Measurements from ENCODE around the gene FAM219A. TPM values are rescaled to one million over a fixed set of nuclear protein-coding genes. Genes with fewer than 3 reads are reported as not detected.

The FAM219A gene
- total and polyA plus RNA-seq, 8 donors, result 4.5 to 9.8 (median 8.2) TPM

DNA sequence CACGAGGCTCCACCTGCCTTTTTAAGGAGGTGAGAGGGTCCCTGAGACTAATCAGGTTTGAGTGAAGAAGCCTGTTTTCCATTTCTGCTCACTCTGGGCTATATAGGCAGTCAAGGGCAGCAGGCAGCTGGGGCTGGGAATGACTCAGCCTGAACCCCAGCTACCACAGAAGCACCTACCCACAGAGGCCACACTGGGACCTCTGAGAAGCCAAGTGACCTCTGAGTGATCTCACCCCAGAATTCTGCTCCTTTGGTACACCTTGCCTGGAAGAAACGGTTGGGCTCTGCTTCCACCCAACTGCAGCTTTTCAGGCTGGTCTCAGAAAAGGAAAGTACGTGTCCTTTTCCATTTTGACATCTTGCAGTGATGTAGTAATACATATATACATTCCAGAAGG lies 6.8 kb downstream of the FAM219A start:
- H3K36me3 ChIP-seq, result no peaks in the 10 kb centered on the region
- no peak overlapping the region for H3K4me3 ChIP-seq
- no peaks in the 10 kb centered on the region for H3K4me1 ChIP-seq
- H3K9me3 ChIP-seq, result no peaks in the 10 kb centered on the region
- intact Hi-C loops (cut with DNase I), result no loop called here
- WGBS, 2 donors, result 68 to 73% methylated on average over 3 of the region's 3 CpGs
- ATAC-seq (no peak), FAIRE-seq (no peak), DNase-seq (no peak)
- H3K27ac ChIP-seq, result no peak overlapping the region
- no peaks in the 10 kb centered on the region for H3K27me3 ChIP-seq
- TF ChIP-seq, protein P1, sequence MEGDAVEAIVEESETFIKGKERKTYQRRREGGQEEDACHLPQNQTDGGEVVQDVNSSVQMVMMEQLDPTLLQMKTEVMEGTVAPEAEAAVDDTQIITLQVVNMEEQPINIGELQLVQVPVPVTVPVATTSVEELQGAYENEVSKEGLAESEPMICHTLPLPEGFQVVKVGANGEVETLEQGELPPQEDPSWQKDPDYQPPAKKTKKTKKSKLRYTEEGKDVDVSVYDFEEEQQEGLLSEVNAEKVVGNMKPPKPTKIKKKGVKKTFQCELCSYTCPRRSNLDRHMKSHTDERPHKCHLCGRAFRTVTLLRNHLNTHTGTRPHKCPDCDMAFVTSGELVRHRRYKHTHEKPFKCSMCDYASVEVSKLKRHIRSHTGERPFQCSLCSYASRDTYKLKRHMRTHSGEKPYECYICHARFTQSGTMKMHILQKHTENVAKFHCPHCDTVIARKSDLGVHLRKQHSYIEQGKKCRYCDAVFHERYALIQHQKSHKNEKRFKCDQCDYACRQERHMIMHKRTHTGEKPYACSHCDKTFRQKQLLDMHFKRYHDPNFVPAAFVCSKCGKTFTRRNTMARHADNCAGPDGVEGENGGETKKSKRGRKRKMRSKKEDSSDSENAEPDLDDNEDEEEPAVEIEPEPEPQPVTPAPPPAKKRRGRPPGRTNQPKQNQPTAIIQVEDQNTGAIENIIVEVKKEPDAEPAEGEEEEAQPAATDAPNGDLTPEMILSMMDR (IDR thresholded peaks at IDR 0.05), result no peak

DNA sequence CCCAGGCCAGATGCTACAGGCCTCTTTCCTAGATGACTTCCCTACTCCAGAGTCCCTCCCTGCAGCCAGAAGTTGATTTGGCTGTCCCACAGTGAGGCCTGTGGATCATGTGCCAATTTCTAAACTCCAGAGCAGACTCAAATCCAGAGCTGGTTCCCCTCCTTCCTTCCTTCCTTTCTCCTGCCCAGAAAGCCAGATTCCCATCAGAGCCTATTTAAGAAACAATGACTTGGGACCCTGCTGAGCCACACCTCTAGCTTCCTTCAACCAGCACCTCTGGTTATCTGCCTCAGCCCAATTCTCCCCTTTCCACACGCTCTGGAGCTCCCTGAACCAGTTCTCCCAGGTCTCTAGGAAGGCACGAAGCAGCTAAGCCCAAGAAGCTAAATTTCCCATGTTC lies 7.2 kb downstream of the FAM219A start:
- intact Hi-C loops (cut with DNase I), result no loop called here
- DNase-seq (no peak), FAIRE-seq (no peak), ATAC-seq (no peak)
- Histone ChIP-seq H3K27me3 (no peaks in the 10 kb centered on the region), H3K27ac (no peak overlapping the region), H3K4me1 (no peaks in the 10 kb centered on the region), H3K4me3 (no peak overlapping the region), H3K36me3 (no peaks in the 10 kb centered on the region), H3K9me3 (no peaks in the 10 kb centered on the region)
- TF ChIP-seq, protein P1 (IDR thresholded peaks at IDR 0.05), result no peak
- 76 to 78% methylated on average over 2 of the region's 2 CpGs for WGBS, 2 donors

DNA sequence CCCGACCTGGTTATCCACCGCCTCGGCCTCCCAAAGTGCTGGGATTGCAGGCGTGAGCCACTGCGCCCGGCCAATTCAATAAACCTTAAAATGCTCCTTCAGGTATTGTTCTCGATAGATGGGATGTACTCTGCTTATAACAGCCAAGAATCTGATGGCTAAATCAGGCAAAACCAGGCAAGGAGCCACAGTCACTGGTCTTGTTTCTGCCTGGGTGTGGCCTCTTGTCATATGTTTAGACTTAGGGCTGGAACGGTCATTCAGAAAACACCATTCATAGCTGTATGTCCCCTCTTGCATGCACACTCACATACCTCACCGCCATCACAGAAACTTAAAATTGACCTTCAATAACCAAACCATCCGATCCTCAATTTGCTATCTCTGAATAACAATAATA lies 7.7 kb downstream of the FAM219A start:
- no peaks in the 10 kb centered on the region for H3K9me3 ChIP-seq
- H3K4me1 ChIP-seq, result no peaks in the 10 kb centered on the region
- DNase-seq (no peak), FAIRE-seq (no peak), ATAC-seq (no peak)
- intact Hi-C loops (cut with DNase I), result no loop called here
- 89 to 91% methylated on average over 10 of the region's 10 CpGs for WGBS, 2 donors
- TF ChIP-seq, protein P1 (IDR thresholded peaks at IDR 0.05), result no peak
- no peak overlapping the region for H3K27ac ChIP-seq
- no peaks in the 10 kb centered on the region for H3K27me3 ChIP-seq
- H3K36me3 ChIP-seq, result no peaks in the 10 kb centered on the region
- H3K4me3 ChIP-seq, result no peak overlapping the region

DNA sequence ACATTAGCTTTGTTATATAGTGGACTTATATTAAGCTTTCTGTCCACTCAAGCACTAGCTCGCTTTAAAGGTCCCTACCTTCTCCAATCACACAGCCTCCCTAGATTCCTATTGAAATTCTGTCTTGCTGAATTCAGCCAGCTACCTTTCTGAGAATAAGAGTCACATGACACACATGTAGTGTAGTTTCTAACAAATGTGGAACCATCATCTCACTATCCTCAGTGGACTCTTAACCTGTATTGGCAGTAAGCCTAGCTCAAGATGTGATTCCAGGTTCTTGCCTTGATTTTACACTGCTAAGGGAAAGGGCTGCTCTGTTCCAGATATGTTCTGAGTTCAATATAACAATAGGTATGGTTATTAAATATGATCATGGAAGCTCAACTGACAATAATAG lies 11.4 kb downstream of the FAM219A start:
- H3K36me3 ChIP-seq, result no peaks in the 10 kb centered on the region
- TF ChIP-seq, protein P1 (IDR thresholded peaks at IDR 0.05), result no peak
- intact Hi-C loops (cut with DNase I), result loop anchor here in 2 of 3 donors (10.0 kb wide), 2 partner anchors 98 to 148 kb away; no protein-coding TSS in a partner anchor
- no peak for ATAC-seq
- WGBS, 2 donors, result 97 to 100% methylated on average over 1 of the region's 1 CpG
- no peak for FAIRE-seq
- no peaks in the 10 kb centered on the region for H3K27me3 ChIP-seq
- no peak for DNase-seq
- H3K27ac ChIP-seq, result no peak overlapping the region
- no peaks in the 10 kb centered on the region for H3K4me1 ChIP-seq
- no peaks in the 10 kb centered on the region for H3K9me3 ChIP-seq
- no peak overlapping the region for H3K4me3 ChIP-seq

DNA sequence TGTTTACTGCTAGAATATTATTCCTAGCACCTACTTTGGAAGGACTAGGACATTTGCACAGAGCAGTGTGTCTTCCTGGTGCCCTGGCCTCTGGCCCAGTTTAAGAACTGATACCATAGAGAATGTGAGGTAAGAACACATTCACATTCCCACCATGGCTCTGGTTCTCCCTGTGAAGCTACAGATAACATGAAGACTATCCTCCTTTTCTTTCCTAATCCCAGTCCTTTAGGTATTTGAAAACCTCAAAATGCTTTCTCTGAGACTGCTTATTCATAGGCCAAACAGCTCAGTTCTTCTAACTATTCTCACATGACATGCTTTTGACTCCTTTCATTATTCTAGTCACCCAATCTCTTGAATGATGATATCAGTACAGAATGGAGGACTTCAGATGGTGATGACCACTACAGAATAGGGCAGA lies 11.9 kb downstream of the FAM219A start:
- TF ChIP-seq, protein P1 (IDR thresholded peaks at IDR 0.05), result no peak
- Histone ChIP-seq H3K27ac (no peak overlapping the region), H3K4me3 (no peak overlapping the region), H3K27me3 (no peaks in the 10 kb centered on the region), H3K9me3 (no peaks in the 10 kb centered on the region), H3K4me1 (no peaks in the 10 kb centered on the region), H3K36me3 (no peaks in the 10 kb centered on the region)
- DNase-seq (no peak), FAIRE-seq (no peak), ATAC-seq (no peak)
- intact Hi-C loops (cut with DNase I), result loop anchor here in 2 of 3 donors (10.0 kb wide), 2 partner anchors 98 to 148 kb away; no protein-coding TSS in a partner anchor

Data from pancreas (tissue), 10 donors.